Loucy (cell line): Measurements from ENCODE around the gene PPP1R1C.

ENCODE experiments used
- H2AFZ ChIP-seq: fragments of 200-600 bp; sonication (generic); 2 replicates; pipeline ENCODE4 v1.6.0; 2016; ENCODE audit warnings: antibody characterized with exemption, mild to moderate bottlenecking, low read length, moderate library complexity
- H3F3A ChIP-seq: fragments of 200-600 bp; 2 replicates; pipeline ENCODE4 v1.6.0; 2016; ENCODE audit warnings: antibody characterized with exemption, low read depth, mild to moderate bottlenecking
- H3K27me3 ChIP-seq: fragments of 200-600 bp; sonication (generic); 2 replicates; pipeline ENCODE4 v1.6.1; 2014; ENCODE audit warnings: low read length, mild to moderate bottlenecking; ENCODE audit not compliant: insufficient read depth, poor library complexity, severe bottlenecking
- H3K36me3 ChIP-seq: fragments of 200-600 bp; sonication (generic); 2 replicates; pipeline ENCODE4 v1.6.1; 2016; ENCODE audit warnings: low read length; ENCODE audit not compliant: insufficient read depth
- H3K4me1 ChIP-seq: fragments of 200-600 bp; sonication (generic); 2 replicates; pipeline ENCODE4 v1.5.1; 2014; ENCODE audit warnings: low read length, mild to moderate bottlenecking; ENCODE audit not compliant: insufficient read depth, poor library complexity, severe bottlenecking
- H3K4me2 ChIP-seq: fragments of 200-600 bp; sonication (generic); 2 replicates; pipeline ENCODE4 v1.6.0; 2014; ENCODE audit warnings: antibody characterized with exemption, low read length, low read depth, mild to moderate bottlenecking; ENCODE audit not compliant: poor library complexity, severe bottlenecking
- H3K4me3 ChIP-seq: fragments of 200-600 bp; sonication (generic); 2 replicates; pipeline ENCODE4 v1.5.1; 2014; ENCODE audit warnings: low read length, mild to moderate bottlenecking, mixed read lengths; ENCODE audit not compliant: poor library complexity, severe bottlenecking
- H3K79me2 ChIP-seq: fragments of 200-600 bp; sonication (generic); 2 replicates; pipeline ENCODE4 v1.6.1; 2014; ENCODE audit warnings: low read length; ENCODE audit not compliant: insufficient read depth
- H3K9ac ChIP-seq: fragments of 200-600 bp; sonication (generic); 2 replicates; pipeline ENCODE4 v1.6.0; 2014; ENCODE audit warnings: mild to moderate bottlenecking, low read depth, low read length, moderate library complexity; ENCODE audit not compliant: poor library complexity, severe bottlenecking
- H3K9me2 ChIP-seq: fragments of 200-600 bp; sonication (generic); replicated peaks from 2 replicates; pipeline ENCODE4 v1.6.1; 2016; ENCODE audit warnings: low read depth, low read length, mixed read lengths
- H3K9me3 ChIP-seq: fragments of 200-600 bp; sonication (generic); 2 replicates; pipeline ENCODE4 v1.6.1; 2014; ENCODE audit warnings: mild to moderate bottlenecking, antibody characterized with exemption, low read length, low read depth; ENCODE audit not compliant: insufficient read depth
- H4K20me1 ChIP-seq: fragments of 200-600 bp; sonication (generic); 2 replicates; pipeline ENCODE4 v1.6.0; 2014; ENCODE audit warnings: antibody characterized with exemption, low read length, mild to moderate bottlenecking; ENCODE audit not compliant: insufficient read depth, poor library complexity, severe bottlenecking
- CTCF ChIP-seq: fragments of 200-600 bp; sonication (generic); conservative IDR thresholded peaks from 2 replicates; pipeline ENCODE4 v1.5.1; 2014; ENCODE audit warnings: mild to moderate bottlenecking, antibody characterized with exemption, low read length
- EZH2phosphoT487 ChIP-seq: fragments of 200-600 bp; IDR thresholded peaks from 2 replicates; pipeline ENCODE4 v1.6.1; 2018; ENCODE audit warnings: antibody characterized with exemption, mild to moderate bottlenecking, moderate library complexity, borderline replicate concordance

The PPP1R1C gene

GRCh38 chr2:182068811-182069210 is 83.2 kb downstream of the PPP1R1C start:
- Histone ChIP-seq H4K20me1 (no peaks in the 10 kb centered on the region), H3K9me2 (no peaks in the 10 kb centered on the region), H3K79me2 (no peaks in the 10 kb centered on the region), H3K9me3 (no peaks in the 10 kb centered on the region), H3K4me3 (no peak overlapping the region), H3F3A (no peaks in the 10 kb centered on the region), H3K9ac (no peak overlapping the region), H2AFZ (no peak overlapping the region), H3K27me3 (no peaks in the 10 kb centered on the region), H3K4me2 (no peak overlapping the region), H3K4me1 (peaks cover 5% of the 10 kb centered on the region), H3K36me3 (no peaks in the 10 kb centered on the region)
- TF ChIP-seq EZH2phosphoT487 (no peak), CTCF (no peak)

GRCh38 chr2:182069416-182069815 is 83.8 kb downstream of the PPP1R1C start:
- Histone ChIP-seq H3K36me3 (no peaks in the 10 kb centered on the region), H2AFZ (no peak overlapping the region), H3K9ac (no peak overlapping the region), H3K4me1 (peaks cover 2% of the 10 kb centered on the region), H4K20me1 (no peaks in the 10 kb centered on the region), H3K79me2 (no peaks in the 10 kb centered on the region), H3K27me3 (no peaks in the 10 kb centered on the region), H3F3A (no peaks in the 10 kb centered on the region), H3K9me3 (no peaks in the 10 kb centered on the region), H3K4me2 (no peak overlapping the region), H3K9me2 (no peaks in the 10 kb centered on the region), H3K4me3 (no peak overlapping the region)
- TF ChIP-seq CTCF: no peak
- no peak for TF ChIP-seq EZH2phosphoT487

GRCh38 chr2:182069908-182070307 is 84.3 kb downstream of the PPP1R1C start:
- TF ChIP-seq CTCF (no peak), EZH2phosphoT487 (no peak)

More at GRCh38 chr2:182069908-182070307, 84.3 kb downstream of the PPP1R1C start:
- no peaks in the 10 kb centered on the region for H3F3A ChIP-seq
- no peaks in the 10 kb centered on the region for H3K9me2 ChIP-seq
- H3K27me3 ChIP-seq: no peaks in the 10 kb centered on the region
- no peaks in the 10 kb centered on the region for H3K79me2 ChIP-seq
- H2AFZ ChIP-seq: no peak overlapping the region
- no peaks in the 10 kb centered on the region for H3K9me3 ChIP-seq
- no peak overlapping the region for H3K9ac ChIP-seq
- H3K4me2 ChIP-seq: no peak overlapping the region
- H3K4me1 ChIP-seq: peaks cover under 1% of the 10 kb centered on the region
- no peaks in the 10 kb centered on the region for H3K36me3 ChIP-seq
- no peaks in the 10 kb centered on the region for H4K20me1 ChIP-seq
- H3K4me3 ChIP-seq: no peak overlapping the region
